ENCODE measurements around the gene KIAA1755. TPM values are rescaled to one million over a fixed set of nuclear protein-coding genes. Genes with fewer than 3 reads are reported as not detected.

The KIAA1755 gene
- total and polyA plus RNA-seq, 9 of the 15 experiments (the other 6 are each of a cell fraction or from before 2014, with no cell fraction given): not detected

DNA sequence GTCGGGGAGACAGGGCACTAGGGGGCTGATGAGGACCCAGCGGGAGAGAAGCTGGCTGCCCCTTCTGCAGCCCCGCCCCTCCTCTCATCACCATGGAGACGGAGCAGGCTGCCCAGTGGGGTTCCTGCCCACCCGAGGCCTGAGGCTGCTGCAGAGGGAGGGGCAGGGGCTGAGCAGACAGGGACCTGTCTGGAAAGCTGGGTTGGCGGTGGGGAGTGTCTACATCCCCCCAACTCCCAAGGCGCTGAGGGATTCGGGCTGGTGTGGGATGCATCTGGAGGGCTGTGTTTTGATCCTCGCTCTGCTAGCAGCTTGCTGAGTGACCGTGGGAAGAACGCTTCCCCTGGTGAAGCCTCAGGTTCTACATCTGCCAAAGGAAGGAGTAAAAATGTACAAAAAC is 42.3 kb upstream of the KIAA1755 start:
- no peaks in the 10 kb centered on the region for H3K9me1 ChIP-seq (ENCODE audit: control insufficient read depth, insufficient read depth, low read length)
- DNase-seq (ENCODE audit: extremely low read depth in 1 of 4, low spot score in 3 of 4) (peak in 2 of 4 experiments; percentile 24 to 38), FAIRE-seq (no peak), ATAC-seq (no peak)
- in situ Hi-C loops (cut with MboI) (no loop called here), intact Hi-C loops (cut with micrococcal nuclease) (no loop called here)
- ChIA-PET CTCF (ENCODE audit: low intra/inter-chr PET ratio) (no interaction called here), POLR2A (interaction anchor here (0.8 kb wide), 1 partner anchor 10 kb away, joined by 3 read pairs; no protein-coding TSS in a partner anchor)
- H3K9me3 ChIP-seq (replicated peaks; ENCODE audit: control insufficient read depth, insufficient read depth, low read depth, low read length): no peaks in the 10 kb centered on the region
- H3K27ac ChIP-seq (ENCODE audit: extremely low read depth, low read depth, low read length): no peak overlapping the region
- no peak overlapping the region for H3K9ac ChIP-seq (ENCODE audit: insufficient read depth in 1 of 2, low read depth in 2 of 2, low read length in 2 of 2)
- no peak overlapping the region for H3K4me3 ChIP-seq
- H3K27me3 ChIP-seq (ENCODE audit: control insufficient read depth in 2 of 2, insufficient read depth in 2 of 2, low read length in 2 of 2): peaks cover 7 to 37% of the 10 kb centered on the region in 2 experiments; a peak in 4 of 5 replicates
- H3K4me1 ChIP-seq (replicated peaks in 1 of 2; ENCODE audit: control insufficient read depth in 2 of 2, insufficient read depth in 2 of 2, low read length in 2 of 2): peaks cover 0 to 6% of the 10 kb centered on the region in 2 experiments; a peak in 1 of 5 replicates
- BruUV-seq (replicated peaks): no TSS peak
- H4K20me1 ChIP-seq (replicated peaks; ENCODE audit: control insufficient read depth, insufficient read depth, low read length): peaks cover 3% of the 10 kb centered on the region; the same call in 1 of the 2 replicates
- WGBS (ENCODE audit: insufficient coverage, low coverage, missing lambda C conversion rate): 4% methylated on average over 10 of the region's 11 CpGs
- H2AFZ ChIP-seq (ENCODE audit: low read depth, low read length): no peak overlapping the region
- no peak overlapping the region for H3K4me2 ChIP-seq (ENCODE audit: insufficient read depth, low read length)
- H3K36me3 ChIP-seq (ENCODE audit: control insufficient read depth, insufficient read depth, low read length): no peaks in the 10 kb centered on the region
- H3K79me2 ChIP-seq (ENCODE audit: control insufficient read depth, insufficient read depth, low read length): no peaks in the 10 kb centered on the region
- TF ChIP-seq, protein P1, sequence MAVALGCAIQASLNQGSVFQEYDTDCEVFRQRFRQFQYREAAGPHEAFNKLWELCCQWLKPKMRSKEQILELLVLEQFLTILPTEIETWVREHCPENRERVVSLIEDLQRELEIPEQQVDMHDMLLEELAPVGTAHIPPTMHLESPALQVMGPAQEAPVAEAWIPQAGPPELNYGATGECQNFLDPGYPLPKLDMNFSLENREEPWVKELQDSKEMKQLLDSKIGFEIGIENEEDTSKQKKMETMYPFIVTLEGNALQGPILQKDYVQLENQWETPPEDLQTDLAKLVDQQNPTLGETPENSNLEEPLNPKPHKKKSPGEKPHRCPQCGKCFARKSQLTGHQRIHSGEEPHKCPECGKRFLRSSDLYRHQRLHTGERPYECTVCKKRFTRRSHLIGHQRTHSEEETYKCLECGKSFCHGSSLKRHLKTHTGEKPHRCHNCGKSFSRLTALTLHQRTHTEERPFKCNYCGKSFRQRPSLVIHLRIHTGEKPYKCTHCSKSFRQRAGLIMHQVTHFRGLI (CRISPR knock-in tag; IDR thresholded peaks at IDR 0.05): no peak
- TF ChIP-seq ZNF232 (CRISPR knock-in tag; IDR thresholded peaks at IDR 0.05) (no peak), TCF3 (CRISPR knock-in tag; IDR thresholded peaks at IDR 0.05) (no peak), NUFIP1 (IDR thresholded peaks at IDR 0.05; ENCODE audit: partially characterized antibody) (no peak), ZNF436 (CRISPR knock-in tag; IDR thresholded peaks at IDR 0.05) (no peak), SMARCB1 (IDR thresholded peaks at IDR 0.05; ENCODE audit: insufficient read length, low read depth) (no peak), RFX1 (IDR thresholded peaks at IDR 0.05) (peak; percentile 69), NRF1 (conservative IDR thresholded peaks at IDR 0.05 in 1 of 2, IDR thresholded peaks at IDR 0.05 in 1 of 2) (no peak), KDM1A (IDR thresholded peaks at IDR 0.05) (0 out of 4 replicates have a peak, but pooled peaks of 1 of the 2 experiments have one; percentile 14), RCOR1 (IDR thresholded peaks at IDR 0.05; ENCODE audit: borderline replicate concordance in 1 of 2, low read depth in 2 of 2, low read length in 2 of 2) (peak in 1 of 2 experiments; percentile 56; a peak in 1 of 4 replicates)
- TF ChIP-seq, protein P2, sequence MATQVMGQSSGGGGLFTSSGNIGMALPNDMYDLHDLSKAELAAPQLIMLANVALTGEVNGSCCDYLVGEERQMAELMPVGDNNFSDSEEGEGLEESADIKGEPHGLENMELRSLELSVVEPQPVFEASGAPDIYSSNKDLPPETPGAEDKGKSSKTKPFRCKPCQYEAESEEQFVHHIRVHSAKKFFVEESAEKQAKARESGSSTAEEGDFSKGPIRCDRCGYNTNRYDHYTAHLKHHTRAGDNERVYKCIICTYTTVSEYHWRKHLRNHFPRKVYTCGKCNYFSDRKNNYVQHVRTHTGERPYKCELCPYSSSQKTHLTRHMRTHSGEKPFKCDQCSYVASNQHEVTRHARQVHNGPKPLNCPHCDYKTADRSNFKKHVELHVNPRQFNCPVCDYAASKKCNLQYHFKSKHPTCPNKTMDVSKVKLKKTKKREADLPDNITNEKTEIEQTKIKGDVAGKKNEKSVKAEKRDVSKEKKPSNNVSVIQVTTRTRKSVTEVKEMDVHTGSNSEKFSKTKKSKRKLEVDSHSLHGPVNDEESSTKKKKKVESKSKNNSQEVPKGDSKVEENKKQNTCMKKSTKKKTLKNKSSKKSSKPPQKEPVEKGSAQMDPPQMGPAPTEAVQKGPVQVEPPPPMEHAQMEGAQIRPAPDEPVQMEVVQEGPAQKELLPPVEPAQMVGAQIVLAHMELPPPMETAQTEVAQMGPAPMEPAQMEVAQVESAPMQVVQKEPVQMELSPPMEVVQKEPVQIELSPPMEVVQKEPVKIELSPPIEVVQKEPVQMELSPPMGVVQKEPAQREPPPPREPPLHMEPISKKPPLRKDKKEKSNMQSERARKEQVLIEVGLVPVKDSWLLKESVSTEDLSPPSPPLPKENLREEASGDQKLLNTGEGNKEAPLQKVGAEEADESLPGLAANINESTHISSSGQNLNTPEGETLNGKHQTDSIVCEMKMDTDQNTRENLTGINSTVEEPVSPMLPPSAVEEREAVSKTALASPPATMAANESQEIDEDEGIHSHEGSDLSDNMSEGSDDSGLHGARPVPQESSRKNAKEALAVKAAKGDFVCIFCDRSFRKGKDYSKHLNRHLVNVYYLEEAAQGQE (IDR thresholded peaks at IDR 0.05; ENCODE audit: borderline replicate concordance): no peak
- TF ChIP-seq, protein P2 (CRISPR knock-in tag; IDR thresholded peaks at IDR 0.05; ENCODE audit: low read depth): no peak

Measured in K562 (cell line).